GM12872 (cell line): ENCODE data around the gene TNFAIP8L1.

ENCODE experiments used
- CTCF ChIP-seq: IDR thresholded peaks from 3 replicates; pipeline ENCODE4 v1.5.1; 2011; ENCODE audit warnings: low read depth, mild to moderate bottlenecking, low read length, moderate library complexity; ENCODE audit not compliant: insufficient read depth

The TNFAIP8L1 gene

GRCh38 chr19:4636151-4636717, 3.1 kb upstream of the TNFAIP8L1 start:
- peak; percentile 85 for TF ChIP-seq CTCF

GRCh38 chr19:4636761-4637160, 2.6 kb upstream of the TNFAIP8L1 start:
- no peak for TF ChIP-seq CTCF

- TF ChIP-seq CTCF: no peak
These were observed 999 bp upstream of the TNFAIP8L1 start for GRCh38 chr19:4638317-4638716.

GRCh38 chr19:4639531-4640246, 373 bp downstream of the TNFAIP8L1 start:
- TF ChIP-seq CTCF: no peak

- TF ChIP-seq CTCF: no peak
These were observed 1.1 kb downstream of the TNFAIP8L1 start for GRCh38 chr19:4640247-4641000.

GRCh38 chr19:4641132-4641531, 1.8 kb downstream of the TNFAIP8L1 start:
- no peak for TF ChIP-seq CTCF

- TF ChIP-seq CTCF: no peak
These were observed 3.3 kb downstream of the TNFAIP8L1 start for GRCh38 chr19:4642625-4643024.
